GM21360 (cell line): ENCODE results near the gene RAP1GAP2.
A peak's percentile ranks its signal among the peaks of the same experiment; 100 is the strongest.
"Not testable (repeated sequence)": the region's sequence is repeated elsewhere in the genome, so short reads cannot be mapped to it uniquely, and the experiment has no call there.

Source experiments
- ATAC-seq: cut with Tn5 transposase; IDR thresholded peaks from one replicate; pipeline ENCODE4 v1.9.1; 2021; ENCODE audit warnings: mild to moderate bottlenecking, moderate library complexity; ENCODE audit not compliant: unreplicated experiment

Gene RAP1GAP2

DNA sequence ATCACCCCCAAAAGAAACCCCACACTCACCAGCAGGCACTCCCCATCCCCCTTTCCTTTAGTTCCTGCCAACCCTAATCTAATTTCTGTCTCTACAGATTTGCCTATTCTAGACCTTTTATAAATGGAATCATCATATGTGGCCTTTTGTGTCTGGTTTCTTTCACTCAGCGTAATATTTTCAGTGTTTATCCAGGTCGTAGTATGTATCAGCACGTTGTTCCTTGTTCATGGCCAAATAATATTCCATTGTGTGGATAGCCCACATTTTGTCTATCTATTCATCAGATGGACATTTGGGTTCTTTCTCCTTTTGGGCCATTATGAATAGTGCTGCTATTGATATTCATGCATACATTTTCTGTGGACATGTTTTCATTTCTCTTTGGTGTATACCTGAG is 193.6 kb downstream of the RAP1GAP2 start:
- ATAC-seq, result no peak

DNA sequence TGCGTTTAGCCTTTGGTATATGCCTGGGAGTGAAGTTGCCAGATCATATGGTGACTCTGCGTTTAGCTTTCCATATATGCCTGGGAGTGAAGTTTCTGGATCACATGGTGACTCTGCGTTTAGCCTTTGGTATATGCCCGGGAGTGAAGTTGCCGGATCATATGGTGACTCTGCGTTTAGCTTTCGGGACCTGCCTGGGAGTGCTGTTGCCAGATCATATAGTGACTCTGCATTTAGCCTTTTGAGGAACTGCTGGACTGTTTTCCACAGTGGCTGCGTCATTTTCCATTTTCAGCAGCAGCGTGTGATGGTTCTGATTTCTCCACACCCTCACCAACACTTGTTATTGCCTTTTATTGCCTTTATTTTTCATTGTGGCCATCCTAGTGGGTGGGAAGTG is 194.2 kb downstream of the RAP1GAP2 start:
- ATAC-seq, result no peak

DNA sequence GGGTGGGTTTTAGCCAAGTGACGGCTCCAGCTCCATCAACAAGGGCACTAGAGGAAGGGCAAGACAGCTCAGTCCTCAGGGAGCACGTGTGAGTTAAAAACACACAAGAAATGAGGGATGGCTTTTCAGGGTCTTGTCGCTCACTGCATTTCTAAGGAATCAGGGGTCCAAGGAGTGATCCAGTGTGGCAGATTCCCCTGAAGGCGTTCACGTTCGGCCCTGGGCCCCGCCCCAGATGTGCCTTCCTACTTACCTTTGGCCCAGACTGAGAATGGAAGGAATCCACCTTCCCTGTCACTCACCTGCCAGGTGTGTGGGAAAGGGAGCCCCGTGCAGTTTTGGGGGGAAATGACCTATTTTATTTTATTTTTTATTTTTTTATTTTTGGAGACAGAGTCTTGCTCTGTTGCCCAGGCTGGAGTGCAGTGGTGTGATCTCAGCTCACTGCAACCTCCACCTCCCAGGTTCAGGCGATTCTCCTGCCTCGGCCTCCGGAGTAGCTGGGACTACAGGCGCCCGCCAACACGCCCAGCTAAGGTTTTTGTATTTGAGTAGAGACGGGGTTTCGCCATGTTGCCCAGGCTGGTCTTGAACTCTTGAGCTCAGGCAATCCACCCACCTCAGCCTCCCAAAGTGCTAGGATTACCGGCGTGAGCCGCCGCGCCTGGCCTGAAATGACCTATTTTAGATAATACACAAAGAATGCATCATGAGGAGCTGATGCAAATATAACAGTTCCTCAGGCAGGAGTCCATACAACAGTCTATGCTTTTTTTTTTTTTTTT is 195.3 kb downstream of the RAP1GAP2 start:
- ATAC-seq, result not testable (repeated sequence)

DNA sequence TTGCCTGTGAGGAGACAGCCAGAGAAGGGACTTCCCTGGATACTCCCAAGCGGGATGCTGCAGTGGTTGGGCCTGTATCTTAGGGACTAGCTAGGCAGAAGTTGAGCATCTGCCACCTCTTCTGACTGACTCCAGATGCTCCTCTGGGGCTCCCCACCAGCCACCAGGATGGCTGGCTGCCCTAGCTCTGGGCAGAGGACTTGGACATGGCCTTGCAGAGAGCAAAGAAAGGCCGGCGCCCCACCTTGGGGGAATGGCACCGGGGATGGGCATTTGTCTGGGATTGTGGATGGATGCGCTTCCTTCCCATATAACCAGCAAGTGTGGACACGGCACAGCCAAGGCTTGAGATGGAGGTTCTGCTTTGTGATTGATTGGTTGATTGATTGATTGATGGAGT is 198.2 kb downstream of the RAP1GAP2 start:
- no peak for ATAC-seq

DNA sequence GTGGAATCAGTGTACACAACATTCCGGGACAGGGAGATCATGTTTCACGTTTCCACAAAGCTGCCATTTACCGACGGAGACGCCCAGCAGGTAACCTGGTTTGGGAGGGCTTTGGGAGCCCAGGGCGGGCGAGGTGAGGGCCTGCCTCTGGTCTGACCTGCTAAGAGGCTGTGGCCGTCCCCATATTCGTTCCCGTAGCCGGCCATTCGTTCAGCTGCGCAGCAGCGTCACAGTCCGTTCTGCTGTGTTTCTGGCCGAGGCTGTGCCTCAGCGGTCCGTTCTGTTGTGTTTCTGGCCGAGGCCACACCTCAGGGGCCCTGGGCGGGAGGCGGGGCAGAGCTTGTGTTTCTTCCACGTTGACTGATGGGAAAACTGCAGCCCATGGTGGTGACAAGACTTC is 199.1 kb downstream of the RAP1GAP2 start:
- no peak for ATAC-seq

DNA sequence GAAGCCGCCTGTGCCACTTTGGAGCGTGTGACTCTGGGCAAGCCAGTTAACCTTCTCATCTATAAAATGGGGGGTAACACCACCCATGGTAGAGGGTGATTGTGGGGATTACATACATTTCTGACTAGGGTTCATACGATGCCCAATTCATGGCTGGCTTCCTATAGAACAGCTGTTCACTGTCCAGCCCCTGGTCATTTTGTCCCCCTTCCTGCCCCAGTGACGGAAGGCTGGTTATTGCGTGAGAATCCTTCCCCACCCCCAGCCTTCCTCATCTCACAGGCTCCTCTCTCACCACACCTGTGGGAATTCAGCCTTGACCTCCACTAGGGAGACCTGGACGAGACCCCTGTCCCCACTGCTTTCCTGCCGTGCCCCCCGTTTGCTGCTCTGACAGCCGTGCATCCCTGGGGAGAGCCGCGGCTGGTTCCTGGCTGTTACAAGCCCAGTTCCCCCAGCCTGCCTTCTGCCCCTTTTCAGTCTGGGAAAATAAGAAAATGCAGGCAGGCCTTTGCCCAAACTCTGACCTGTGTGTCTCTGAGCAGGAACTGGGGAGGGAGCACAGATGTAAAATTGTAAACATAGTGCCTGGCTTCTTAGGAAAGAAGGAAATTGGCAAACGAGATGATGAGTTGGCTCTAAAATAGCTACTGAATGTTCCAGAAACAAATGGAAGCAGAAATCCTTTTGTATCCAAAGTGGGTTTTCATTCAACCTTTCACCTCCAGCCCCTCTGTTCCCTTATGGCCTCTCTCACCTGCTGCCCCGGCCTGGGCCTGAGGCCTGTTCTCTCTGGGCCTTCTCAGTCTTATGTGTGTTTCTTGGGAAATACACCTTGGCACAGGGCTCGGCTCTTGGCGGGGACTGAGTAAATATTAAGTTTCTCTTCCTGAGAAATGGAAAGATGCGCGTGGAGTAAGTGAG is 199.9 kb downstream of the RAP1GAP2 start:
- ATAC-seq, result no peak

GRCh38 chr17:2996810-2997670 is 200.8 kb downstream of the RAP1GAP2 start:
- no peak for ATAC-seq

DNA sequence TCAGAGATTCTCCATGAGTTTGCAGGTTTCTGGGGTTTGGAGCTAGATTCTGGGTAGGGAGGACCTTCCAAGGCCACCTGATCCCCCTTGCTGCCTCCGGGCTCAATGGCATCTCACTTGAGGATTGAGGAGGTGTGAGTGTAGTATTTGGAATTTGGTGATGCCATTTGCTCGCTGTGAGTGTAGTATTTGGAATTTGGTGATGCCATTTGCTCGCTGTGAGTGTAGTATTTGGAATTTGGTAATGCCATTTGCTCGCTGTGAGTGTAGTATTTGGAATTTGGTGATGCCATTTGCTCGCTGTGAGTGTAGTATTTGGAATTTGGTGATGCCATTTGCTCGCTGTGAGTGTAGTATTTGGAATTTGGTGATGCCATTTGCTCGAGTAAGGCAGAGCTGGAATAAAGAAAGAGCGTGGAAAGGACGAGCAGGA is 202.2 kb downstream of the RAP1GAP2 start:
- not testable (repeated sequence) for ATAC-seq

- peak; percentile 48 for ATAC-seq
Measured at GRCh38 chr17:3002538-3003295, 206.5 kb downstream of the RAP1GAP2 start.

- no peak for ATAC-seq
Measured at GRCh38 chr17:3003296-3004149, 207.3 kb downstream of the RAP1GAP2 start.

DNA sequence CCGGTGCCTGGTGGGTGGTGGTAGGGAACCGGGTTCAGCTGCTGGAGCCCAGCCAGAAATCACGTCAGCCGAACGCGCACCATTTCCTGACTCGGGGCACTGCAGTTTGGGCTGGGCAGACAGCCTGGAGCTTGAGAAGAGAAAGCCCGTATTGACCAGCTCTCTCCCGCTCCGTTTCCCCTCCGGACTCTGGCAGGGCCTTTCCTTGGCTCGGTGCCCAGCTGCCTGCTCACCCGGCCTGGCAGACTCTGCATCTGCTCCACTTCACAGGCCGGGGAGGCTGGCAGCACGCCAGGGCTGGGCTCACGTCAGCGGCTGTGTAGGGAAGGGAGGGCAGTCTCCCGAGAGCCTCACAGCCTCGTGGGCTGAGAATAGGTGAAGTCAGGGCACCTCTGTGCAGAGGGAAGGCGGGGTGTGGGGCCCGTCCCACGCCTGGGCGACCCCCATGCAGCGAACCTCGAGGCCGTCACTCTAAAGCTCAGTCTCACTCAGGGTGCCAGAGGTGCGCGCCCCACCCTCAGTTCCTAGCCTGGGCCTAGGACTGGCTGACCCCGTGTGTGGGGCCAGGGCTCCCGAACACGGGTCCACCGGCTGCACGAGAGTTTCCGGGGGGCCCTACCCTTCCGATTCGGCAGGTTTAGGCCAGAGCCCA is 208.0 kb downstream of the RAP1GAP2 start:
- ATAC-seq, result no peak

DNA sequence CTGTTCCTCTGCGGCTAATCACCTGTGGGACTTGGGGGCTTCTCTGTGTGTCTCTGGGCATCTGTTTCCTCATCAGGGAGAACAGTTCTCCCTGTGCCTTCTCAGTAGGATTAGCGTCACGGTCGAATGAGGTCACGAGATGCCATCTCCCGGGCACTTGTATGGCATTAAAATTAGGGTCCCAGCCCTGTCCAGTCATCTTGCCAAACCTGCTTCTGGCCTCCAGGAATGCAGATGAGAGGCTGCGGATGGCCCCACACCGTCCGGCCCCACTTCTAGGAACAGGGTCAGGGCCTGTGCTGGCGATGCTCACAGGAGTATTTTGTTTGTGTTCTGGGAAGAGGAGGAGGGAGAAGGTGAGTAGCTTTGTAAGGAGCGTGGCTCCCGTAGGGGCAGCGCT is 208.7 kb downstream of the RAP1GAP2 start:
- ATAC-seq, result no peak

- ATAC-seq, result no peak
Measured at GRCh38 chr17:3005696-3006095, 209.5 kb downstream of the RAP1GAP2 start.

GRCh38 chr17:3006801-3007200 is 210.6 kb downstream of the RAP1GAP2 start:
- ATAC-seq, result no peak

GRCh38 chr17:3007651-3008121 is 211.4 kb downstream of the RAP1GAP2 start:
- ATAC-seq, result no peak

DNA sequence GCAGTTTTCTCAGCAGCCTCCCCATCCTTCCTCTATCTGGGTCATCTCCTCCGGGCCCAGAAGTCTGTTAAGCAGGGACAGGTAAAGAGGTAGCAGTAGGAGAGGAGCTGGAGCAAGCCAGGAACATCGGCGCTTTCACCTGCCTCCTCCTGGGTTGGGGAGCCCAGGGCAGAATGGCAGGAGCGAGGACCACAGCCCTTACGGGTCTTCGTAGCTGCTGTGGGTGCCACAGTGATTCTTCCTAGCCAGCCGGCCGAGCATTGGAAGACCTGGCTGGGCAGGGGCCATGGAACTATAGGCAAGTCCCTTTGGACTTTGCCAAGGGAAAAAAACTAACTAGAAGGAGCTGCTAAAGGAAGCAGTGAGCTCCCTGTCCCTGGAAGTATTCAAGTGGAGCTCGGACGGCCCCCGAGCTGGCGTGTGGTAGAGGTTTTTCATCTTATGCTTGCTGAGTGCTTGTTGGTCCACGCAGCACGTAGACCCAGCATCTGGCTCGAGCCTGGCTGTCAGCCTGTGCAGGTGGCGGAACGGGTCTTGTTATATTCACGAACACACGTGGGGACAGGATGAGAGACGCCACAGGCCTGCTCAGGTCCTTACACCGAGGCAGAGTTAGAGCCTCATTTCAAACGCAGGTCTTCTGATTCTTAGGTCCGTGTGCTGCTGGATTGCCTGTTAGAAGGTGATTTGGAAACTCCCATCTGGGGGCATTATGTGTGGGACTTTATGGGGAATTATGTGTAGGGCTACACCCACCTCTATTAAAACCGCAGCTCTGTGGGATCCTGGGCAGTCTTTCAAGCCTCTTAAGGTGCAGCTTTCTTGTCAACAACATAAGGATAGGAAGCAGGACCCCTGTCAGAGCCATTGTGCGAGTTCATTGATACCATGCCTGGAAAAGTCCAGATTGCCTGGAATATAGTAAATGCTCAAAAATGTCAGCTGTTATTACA is 212.4 kb downstream of the RAP1GAP2 start:
- ATAC-seq, result no peak

- no peak for ATAC-seq
Measured at GRCh38 chr17:3009411-3009920, 213.2 kb downstream of the RAP1GAP2 start.
